HL-60 (cell line): Measurements from ENCODE around the gene SLC16A6.

Source experiments
- POLR2AphosphoS5 ChIP-seq: IDR thresholded peaks from 2 replicates; pipeline ENCODE4 v1.6.1; 2012; ENCODE audit warnings: low read depth
- TF ChIP-seq, protein P1 (sequence below): IDR thresholded peaks from one replicate; pipeline ENCODE4 v1.5.1; 2011; ENCODE audit warnings: low read length, control low read depth, inconsistent platforms; ENCODE audit not compliant: insufficient read depth
- TF ChIP-seq, protein P2 (sequence below): IDR thresholded peaks from 2 replicates; pipeline ENCODE4 v1.6.1; 2012; ENCODE audit warnings: low read depth; ENCODE audit not compliant: insufficient replicate concordance

DNA sequence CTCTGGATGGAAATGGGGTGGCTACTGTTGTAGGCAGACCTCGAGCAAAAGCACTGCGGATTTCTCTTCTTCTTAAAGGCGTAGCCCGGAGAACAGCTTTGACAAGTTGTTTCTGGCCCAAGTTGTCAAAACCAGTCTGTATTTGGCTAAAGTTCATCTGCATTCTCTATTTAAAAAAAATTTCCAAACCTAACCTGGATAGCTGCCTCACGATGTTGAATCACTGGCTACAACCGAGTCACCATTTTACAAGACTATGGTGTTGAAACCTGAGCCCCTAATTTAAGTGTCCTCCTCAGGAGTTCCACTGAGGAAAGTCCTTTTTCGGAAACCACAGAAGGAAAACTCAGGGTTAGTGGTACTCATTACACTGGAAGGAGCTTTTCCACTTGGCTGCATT is 1.5 kb downstream of the SLC16A6 start:
- TF ChIP-seq, protein P1, sequence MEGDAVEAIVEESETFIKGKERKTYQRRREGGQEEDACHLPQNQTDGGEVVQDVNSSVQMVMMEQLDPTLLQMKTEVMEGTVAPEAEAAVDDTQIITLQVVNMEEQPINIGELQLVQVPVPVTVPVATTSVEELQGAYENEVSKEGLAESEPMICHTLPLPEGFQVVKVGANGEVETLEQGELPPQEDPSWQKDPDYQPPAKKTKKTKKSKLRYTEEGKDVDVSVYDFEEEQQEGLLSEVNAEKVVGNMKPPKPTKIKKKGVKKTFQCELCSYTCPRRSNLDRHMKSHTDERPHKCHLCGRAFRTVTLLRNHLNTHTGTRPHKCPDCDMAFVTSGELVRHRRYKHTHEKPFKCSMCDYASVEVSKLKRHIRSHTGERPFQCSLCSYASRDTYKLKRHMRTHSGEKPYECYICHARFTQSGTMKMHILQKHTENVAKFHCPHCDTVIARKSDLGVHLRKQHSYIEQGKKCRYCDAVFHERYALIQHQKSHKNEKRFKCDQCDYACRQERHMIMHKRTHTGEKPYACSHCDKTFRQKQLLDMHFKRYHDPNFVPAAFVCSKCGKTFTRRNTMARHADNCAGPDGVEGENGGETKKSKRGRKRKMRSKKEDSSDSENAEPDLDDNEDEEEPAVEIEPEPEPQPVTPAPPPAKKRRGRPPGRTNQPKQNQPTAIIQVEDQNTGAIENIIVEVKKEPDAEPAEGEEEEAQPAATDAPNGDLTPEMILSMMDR: no peak
- TF ChIP-seq POLR2AphosphoS5: no peak
- TF ChIP-seq, protein P2, sequence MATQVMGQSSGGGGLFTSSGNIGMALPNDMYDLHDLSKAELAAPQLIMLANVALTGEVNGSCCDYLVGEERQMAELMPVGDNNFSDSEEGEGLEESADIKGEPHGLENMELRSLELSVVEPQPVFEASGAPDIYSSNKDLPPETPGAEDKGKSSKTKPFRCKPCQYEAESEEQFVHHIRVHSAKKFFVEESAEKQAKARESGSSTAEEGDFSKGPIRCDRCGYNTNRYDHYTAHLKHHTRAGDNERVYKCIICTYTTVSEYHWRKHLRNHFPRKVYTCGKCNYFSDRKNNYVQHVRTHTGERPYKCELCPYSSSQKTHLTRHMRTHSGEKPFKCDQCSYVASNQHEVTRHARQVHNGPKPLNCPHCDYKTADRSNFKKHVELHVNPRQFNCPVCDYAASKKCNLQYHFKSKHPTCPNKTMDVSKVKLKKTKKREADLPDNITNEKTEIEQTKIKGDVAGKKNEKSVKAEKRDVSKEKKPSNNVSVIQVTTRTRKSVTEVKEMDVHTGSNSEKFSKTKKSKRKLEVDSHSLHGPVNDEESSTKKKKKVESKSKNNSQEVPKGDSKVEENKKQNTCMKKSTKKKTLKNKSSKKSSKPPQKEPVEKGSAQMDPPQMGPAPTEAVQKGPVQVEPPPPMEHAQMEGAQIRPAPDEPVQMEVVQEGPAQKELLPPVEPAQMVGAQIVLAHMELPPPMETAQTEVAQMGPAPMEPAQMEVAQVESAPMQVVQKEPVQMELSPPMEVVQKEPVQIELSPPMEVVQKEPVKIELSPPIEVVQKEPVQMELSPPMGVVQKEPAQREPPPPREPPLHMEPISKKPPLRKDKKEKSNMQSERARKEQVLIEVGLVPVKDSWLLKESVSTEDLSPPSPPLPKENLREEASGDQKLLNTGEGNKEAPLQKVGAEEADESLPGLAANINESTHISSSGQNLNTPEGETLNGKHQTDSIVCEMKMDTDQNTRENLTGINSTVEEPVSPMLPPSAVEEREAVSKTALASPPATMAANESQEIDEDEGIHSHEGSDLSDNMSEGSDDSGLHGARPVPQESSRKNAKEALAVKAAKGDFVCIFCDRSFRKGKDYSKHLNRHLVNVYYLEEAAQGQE: no peak
